Left lung (tissue), 10 donors: ENCODE measurements around the gene ZMYND15. TPM values are rescaled to one million over a fixed set of nuclear protein-coding genes. Genes with fewer than 3 reads are reported as not detected.

Experiments
- ATAC-seq: fragments of 200-7000 bp; cut with Tn5 transposase; one replicate; pipeline ENCODE4 v1.9.1; 2020; ENCODE audit warnings: moderate library complexity
- DNase-seq, 4 donors: peaks; one replicate each; pipeline ENCODE4 v3.0.0-alpha.2; 2013 to 2020
- H3K27ac ChIP-seq, 2 donors: fragments of 200-600 bp; sonication (generic) in 1 of 2; one replicate each; pipeline versions ENCODE4 v1.5.0 to v1.8.0; 2020 to 2021
- H3K27me3 ChIP-seq, 2 donors: fragments of 200-600 bp; sonication (generic) in 1 of 2; one replicate each; pipeline versions ENCODE4 v1.5.0 to v1.8.0; 2020 to 2021
- H3K36me3 ChIP-seq, 2 donors: fragments of 200-600 bp; sonication (generic) in 1 of 2; one replicate each; pipeline versions ENCODE4 v1.5.0 to v1.8.0; 2020 to 2021
- H3K4me1 ChIP-seq, 2 donors: fragments of 200-600 bp; one replicate each; pipeline ENCODE4 v1.8.0; 2021
- H3K4me3 ChIP-seq, 2 donors: fragments of 200-600 bp; sonication (generic) in 1 of 2; one replicate each; pipeline versions ENCODE4 v1.5.0 to v1.8.0; 2020 to 2021; ENCODE audit warnings: mild to moderate bottlenecking in 1 of 2
- H3K9me3 ChIP-seq, 2 donors: fragments of 200-600 bp; sonication (generic) in 1 of 2; one replicate each; pipeline versions ENCODE4 v1.5.0 to v1.8.0; 2020 to 2021
- CTCF ChIP-seq, 2 donors: fragments of 200-600 bp; sonication (generic) in 1 of 2; IDR thresholded peaks; one replicate each; pipeline versions ENCODE4 v1.5.0 to v1.8.0; 2021; ENCODE audit warnings: antibody characterized with exemption in 2 of 2
- intact Hi-C, 2 donors: fragments of 100-400 bp; cut with DNase I; formaldehyde crosslinking; loops; one replicate each; pipeline versions ENCODE4 v1.11.2 to v1.14.2; 2022
- polyA plus RNA-seq, 6 donors: library from polyadenylated mRNA; unstranded; fragments of 120-200 nt; gene quantifications; one replicate each; pipeline ENCODE4 v1.2.1, GENCODE V29; 2013; ENCODE audit not compliant: insufficient read length in 6 of 6
- total RNA-seq, 2 donors: library from RNA; stranded (reverse); fragmentation: NEBNext Ultra II Directional; extraction: Animal tissue kit (Norgen Biotek cat#: 25700); gene quantifications; one replicate each; pipeline ENCODE4 v1.2.1, GENCODE V29; 2021
- donor health status: DM: no; HTN: yes; CAD: no.
- donor health status: DM: no; HTN: no; CAD: no.

Gene ZMYND15
- total and polyA plus RNA-seq, 8 donors = 0.34 to 5.2 (median 0.59) TPM

GRCh38 chr17:4742629-4743028 is 3.0 kb downstream of the ZMYND15 start:
- Histone ChIP-seq H3K9me3 (no peaks in the 10 kb centered on the region), H3K27me3 (peaks cover 0 to 49% of the 10 kb centered on the region in 2 donors), H3K27ac (no peak overlapping the region), H3K4me1 (peaks cover 3 to 35% of the 10 kb centered on the region in 2 donors), H3K4me3 (no peak overlapping the region), H3K36me3 (peaks cover 0 to 2% of the 10 kb centered on the region in 2 donors)
- no peak for ATAC-seq
- no peak for DNase-seq
- TF ChIP-seq CTCF (IDR thresholded peaks at IDR 0.05) = no peak
- intact Hi-C loops = no loop called here

GRCh38 chr17:4743216-4743615 is 3.6 kb downstream of the ZMYND15 start:
- peaks cover 3 to 36% of the 10 kb centered on the region in 2 donors for H3K4me1 ChIP-seq
- no peak overlapping the region for H3K4me3 ChIP-seq
- intact Hi-C loops = no loop called here
- no peak overlapping the region for H3K27ac ChIP-seq
- no peaks in the 10 kb centered on the region for H3K9me3 ChIP-seq
- TF ChIP-seq CTCF (IDR thresholded peaks at IDR 0.05) = no peak
- H3K36me3 ChIP-seq = no peaks in the 10 kb centered on the region
- no peak for ATAC-seq
- no peak for DNase-seq
- peaks cover 0 to 50% of the 10 kb centered on the region in 2 donors for H3K27me3 ChIP-seq

- ATAC-seq (no peak), DNase-seq (no peak)
- intact Hi-C loops = no loop called here
- Histone ChIP-seq H3K27ac (no peak overlapping the region), H3K4me3 (no peak overlapping the region), H3K9me3 (no peaks in the 10 kb centered on the region), H3K4me1 (peaks cover 3 to 36% of the 10 kb centered on the region in 2 donors), H3K36me3 (no peaks in the 10 kb centered on the region), H3K27me3 (peaks cover 0 to 57% of the 10 kb centered on the region in 2 donors)
- TF ChIP-seq CTCF (IDR thresholded peaks at IDR 0.05) = no peak
These were observed 4.3 kb downstream of the ZMYND15 start for GRCh38 chr17:4743898-4744297.

- DNase-seq = peak in 1 of 4 donors; percentile 80
These were observed 5.7 kb downstream of the ZMYND15 start for GRCh38 chr17:4744999-4745969.

More at GRCh38 chr17:4744999-4745969, 5.7 kb downstream of the ZMYND15 start:
- peaks cover 0 to 56% of the 10 kb centered on the region in 2 donors for H3K27me3 ChIP-seq
- H3K9me3 ChIP-seq = no peaks in the 10 kb centered on the region
- no peak overlapping the region for H3K27ac ChIP-seq
- no peak overlapping the region for H3K4me3 ChIP-seq
- TF ChIP-seq CTCF (IDR thresholded peaks at IDR 0.05) = no peak
- intact Hi-C loops = no loop called here
- no peak for ATAC-seq
- H3K36me3 ChIP-seq = no peaks in the 10 kb centered on the region
- H3K4me1 ChIP-seq = peaks cover 0 to 31% of the 10 kb centered on the region in 2 donors
